Nephron progenitor cell (in vitro differentiated cells): ENCODE data around the gene PPP1R7.
A peak's percentile ranks its signal among the peaks of the same experiment; 100 is the strongest.

ENCODE experiments used
- DNase-seq: peaks from one replicate; pipeline ENCODE4 v3.0.0; 2021
- H3K27ac Mint-ChIP-seq: 2 replicates; pipeline ENCODE4 v1.8.0; 2021; ENCODE audit warnings: mild to moderate bottlenecking, moderate library complexity, mixed read lengths
- H3K27me3 Mint-ChIP-seq: 2 replicates; pipeline ENCODE4 v1.8.0; 2021; ENCODE audit warnings: mild to moderate bottlenecking, low read depth, mixed read lengths; ENCODE audit not compliant: poor library complexity
- H3K36me3 Mint-ChIP-seq: 2 replicates; pipeline ENCODE4 v1.8.0; 2021; ENCODE audit warnings: low read depth, mixed read lengths
- H3K4me1 Mint-ChIP-seq: 2 replicates; pipeline ENCODE4 v1.8.0; 2021; ENCODE audit warnings: mixed read lengths
- H3K4me3 Mint-ChIP-seq: 2 replicates; pipeline ENCODE4 v1.8.0; 2021; ENCODE audit warnings: mild to moderate bottlenecking, moderate library complexity, mixed read lengths
- H3K9me3 Mint-ChIP-seq: 2 replicates; pipeline ENCODE4 v1.8.0; 2021; ENCODE audit warnings: mild to moderate bottlenecking, moderate library complexity, mixed read lengths
- CTCF ChIP-seq: fragments of 200-600 bp; sonication (generic); IDR thresholded peaks from 2 replicates; pipeline ENCODE4 v1.5.0; 2021; ENCODE audit warnings: antibody characterized with exemption

The PPP1R7 gene

GRCh38 chr2:241217320-241218031 is 67.2 kb downstream of the PPP1R7 start:
- H3K27ac Mint-ChIP-seq = peak overlapping the region; percentile 92

GRCh38 chr2:241218131-241219029 is 68.1 kb downstream of the PPP1R7 start:
- DNase-seq = peak; percentile 71
- Mint-ChIP-seq H3K27me3 (peaks cover 8% of the 10 kb centered on the region), H3K4me3 (peak overlapping the region; percentile 93), H3K4me1 (peaks cover 42% of the 10 kb centered on the region), H3K36me3 (peaks cover 5% of the 10 kb centered on the region), H3K27ac (peak overlapping the region; percentile 69), H3K9me3 (peaks cover 5% of the 10 kb centered on the region)
- no peak for TF ChIP-seq CTCF

More at GRCh38 chr2:241217320-241218031, 67.2 kb downstream of the PPP1R7 start:
- peaks cover 5% of the 10 kb centered on the region for H3K9me3 Mint-ChIP-seq
- peak; percentile 82 for DNase-seq
- peaks cover 8% of the 10 kb centered on the region for H3K27me3 Mint-ChIP-seq
- H3K36me3 Mint-ChIP-seq = peaks cover 5% of the 10 kb centered on the region
- peak overlapping the region; percentile 76 for H3K4me3 Mint-ChIP-seq
- peaks cover 33% of the 10 kb centered on the region for H3K4me1 Mint-ChIP-seq
- no peak for TF ChIP-seq CTCF

- peaks cover 48% of the 10 kb centered on the region for H3K4me1 Mint-ChIP-seq
- H3K27ac Mint-ChIP-seq = no peak overlapping the region
- H3K36me3 Mint-ChIP-seq = peaks cover 5% of the 10 kb centered on the region
- peaks cover 8% of the 10 kb centered on the region for H3K27me3 Mint-ChIP-seq
- H3K4me3 Mint-ChIP-seq = peak overlapping the region; percentile 93
- no peak for DNase-seq
- no peak for TF ChIP-seq CTCF
- peaks cover 5% of the 10 kb centered on the region for H3K9me3 Mint-ChIP-seq
These were observed 68.7 kb downstream of the PPP1R7 start for GRCh38 chr2:241219030-241219382.

GRCh38 chr2:241219856-241220356 is 69.6 kb downstream of the PPP1R7 start:
- H3K4me3 Mint-ChIP-seq = peak overlapping the region; percentile 93
- peaks cover 5% of the 10 kb centered on the region for H3K9me3 Mint-ChIP-seq
- TF ChIP-seq CTCF = no peak
- peaks cover 57% of the 10 kb centered on the region for H3K4me1 Mint-ChIP-seq
- H3K27me3 Mint-ChIP-seq = peaks cover 8% of the 10 kb centered on the region
- peaks cover 8% of the 10 kb centered on the region for H3K36me3 Mint-ChIP-seq
- DNase-seq = no peak
- no peak overlapping the region for H3K27ac Mint-ChIP-seq

- H3K4me1 Mint-ChIP-seq = peaks cover 48% of the 10 kb centered on the region
- peaks cover 5% of the 10 kb centered on the region for H3K27me3 Mint-ChIP-seq
- H3K4me3 Mint-ChIP-seq = no peak overlapping the region
- TF ChIP-seq CTCF = no peak
- peaks cover 5% of the 10 kb centered on the region for H3K9me3 Mint-ChIP-seq
- peaks cover 25% of the 10 kb centered on the region for H3K36me3 Mint-ChIP-seq
- no peak for DNase-seq
- H3K27ac Mint-ChIP-seq = no peak overlapping the region
These were observed 73.1 kb downstream of the PPP1R7 start for GRCh38 chr2:241223211-241224017.
